Endothelial cell (in vitro differentiated cells): ENCODE measurements around the gene LPIN1. TPM values are rescaled to one million over a fixed set of nuclear protein-coding genes. Genes with fewer than 3 reads are reported as not detected.
"Not testable (repeated sequence)": the region's sequence is repeated elsewhere in the genome, so short reads cannot be mapped to it uniquely, and the experiment has no call there.

Experiments used
- DNase-seq: peaks from one replicate; pipeline ENCODE4 v3.0.0; 2021; ENCODE audit warnings: low spot score
- H3K27ac Mint-ChIP-seq: one replicate; pipeline ENCODE4 v1.8.0; 2021; ENCODE audit warnings: mixed read lengths, inconsistent platforms; ENCODE audit not compliant: unreplicated experiment
- H3K27me3 Mint-ChIP-seq: one replicate; pipeline ENCODE4 v1.8.0; 2021; ENCODE audit warnings: mild to moderate bottlenecking, moderate library complexity, mixed read lengths, inconsistent platforms; ENCODE audit not compliant: unreplicated experiment
- H3K36me3 Mint-ChIP-seq: one replicate; pipeline ENCODE4 v1.8.0; 2021; ENCODE audit warnings: mild to moderate bottlenecking, low read depth, mixed read lengths, inconsistent platforms; ENCODE audit not compliant: unreplicated experiment
- H3K4me1 Mint-ChIP-seq: one replicate; pipeline ENCODE4 v1.8.0; 2021; ENCODE audit warnings: mild to moderate bottlenecking, mixed read lengths, inconsistent platforms; ENCODE audit not compliant: unreplicated experiment
- H3K4me3 Mint-ChIP-seq: one replicate; pipeline ENCODE4 v1.8.0; 2021; ENCODE audit warnings: mild to moderate bottlenecking, mixed read lengths, inconsistent platforms; ENCODE audit not compliant: unreplicated experiment
- H3K9me3 Mint-ChIP-seq: one replicate; pipeline ENCODE4 v1.8.0; 2021; ENCODE audit warnings: mixed read lengths, inconsistent platforms; ENCODE audit not compliant: unreplicated experiment
- CTCF ChIP-seq: fragments of 200-600 bp; sonication (generic); IDR thresholded peaks from one replicate; pipeline ENCODE4 v1.5.0; 2021; ENCODE audit warnings: antibody characterized with exemption; ENCODE audit not compliant: unreplicated experiment
- total RNA-seq: library from RNA; stranded (reverse); fragmentation: NEBNext Ultra II Directional; extraction: Animal tissue kit (Norgen Biotek cat#: 25700); gene quantifications from one replicate; pipeline ENCODE4 v1.2.1, GENCODE V29; 2021; ENCODE audit not compliant: unreplicated experiment

Gene LPIN1
- total RNA-seq, 1 donor from 2014 or later, result 16.4 TPM

DNA sequence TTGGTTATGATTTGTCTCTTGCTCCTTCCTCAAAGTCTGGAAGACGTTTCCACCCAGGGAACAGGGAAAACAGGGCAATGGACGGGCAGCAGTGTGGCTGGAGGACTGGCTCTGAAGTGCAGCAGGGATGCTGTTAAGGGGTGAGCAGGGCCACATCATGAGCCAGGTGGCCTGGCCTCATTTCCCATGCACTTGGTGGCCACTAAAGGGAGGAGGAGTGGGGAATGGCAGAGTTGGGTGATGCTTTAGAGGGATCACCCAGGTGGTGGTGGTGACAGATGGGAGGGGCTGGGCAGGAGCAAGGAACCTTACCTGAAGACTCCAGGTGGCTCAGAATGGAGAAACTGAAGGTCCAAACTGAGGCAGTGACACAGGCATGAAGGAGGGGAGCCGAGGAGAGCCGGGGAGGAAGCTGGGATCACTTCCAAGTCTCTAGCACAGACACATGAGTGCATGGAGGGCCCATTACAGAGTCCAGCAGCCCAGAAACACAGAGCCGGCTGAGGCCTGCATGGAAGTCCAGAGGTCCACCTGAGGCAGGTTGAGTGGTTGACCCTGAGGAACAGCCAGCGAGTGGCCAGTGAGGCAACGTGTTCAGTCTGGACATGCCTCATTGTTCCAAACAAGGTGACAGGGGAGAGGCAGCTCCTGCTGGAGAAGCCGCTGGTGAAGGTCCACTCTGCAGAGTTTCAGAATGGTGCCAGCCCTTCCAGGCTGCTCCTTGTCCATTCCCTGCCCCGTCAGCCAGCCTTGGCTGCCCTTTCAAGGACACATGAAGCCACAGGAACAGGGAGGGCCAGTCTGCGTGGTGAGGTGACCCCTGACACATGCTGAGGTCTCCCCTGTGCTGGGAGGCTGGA is 91.7 kb downstream of the LPIN1 start:
- Mint-ChIP-seq H3K36me3 (peaks cover 5% of the 10 kb centered on the region), H3K4me1 (no peaks in the 10 kb centered on the region), H3K4me3 (no peak overlapping the region), H3K9me3 (no peaks in the 10 kb centered on the region), H3K27ac (no peak overlapping the region), H3K27me3 (peaks cover 18% of the 10 kb centered on the region)
- no peak for DNase-seq
- TF ChIP-seq CTCF, result no peak

DNA sequence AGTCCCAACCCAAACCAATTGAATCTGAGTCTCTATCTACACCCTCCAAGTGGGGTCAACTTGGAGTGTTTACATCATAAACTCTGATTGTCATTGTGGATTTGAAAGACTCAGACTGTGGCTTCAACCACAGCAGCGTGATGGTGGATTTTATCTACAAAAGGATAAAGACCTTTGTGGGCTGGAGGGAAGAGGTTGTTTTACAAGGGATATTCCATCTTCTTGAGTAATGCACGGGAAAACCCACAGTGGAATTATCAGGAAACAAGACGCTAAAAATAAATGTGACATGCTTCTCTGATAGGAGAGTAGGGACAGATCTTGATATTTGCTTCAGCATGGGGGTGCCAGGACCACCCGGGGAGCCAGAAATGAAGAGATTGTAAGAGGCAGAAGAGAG is 93.5 kb downstream of the LPIN1 start:
- H3K4me3 Mint-ChIP-seq, result no peak overlapping the region

DNA sequence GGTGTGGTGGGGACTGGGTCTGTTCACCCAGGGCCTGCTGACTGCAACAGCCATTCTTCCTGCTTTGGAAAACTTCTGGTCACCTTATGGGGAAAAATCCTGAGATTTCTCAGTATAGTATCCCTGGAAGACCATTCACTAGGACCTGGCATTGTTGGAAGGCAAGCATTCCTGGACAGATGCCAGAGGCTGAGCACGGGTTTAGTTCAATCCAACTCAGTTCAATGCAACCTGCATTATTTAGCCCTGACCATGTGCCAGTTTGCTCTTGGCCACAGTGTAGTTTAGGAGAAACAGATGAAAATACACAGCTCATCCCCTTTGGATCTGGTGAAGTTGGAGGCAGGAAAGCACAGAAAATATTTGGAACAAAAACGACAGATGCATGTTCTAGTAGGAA is 95.9 kb downstream of the LPIN1 start:
- no peak for TF ChIP-seq CTCF
- H3K27ac Mint-ChIP-seq, result no peak overlapping the region
- DNase-seq, result no peak
- no peak overlapping the region for H3K4me3 Mint-ChIP-seq
- peaks cover under 1% of the 10 kb centered on the region for H3K36me3 Mint-ChIP-seq
- H3K27me3 Mint-ChIP-seq, result peaks cover 10% of the 10 kb centered on the region
- H3K9me3 Mint-ChIP-seq, result no peaks in the 10 kb centered on the region
- no peaks in the 10 kb centered on the region for H3K4me1 Mint-ChIP-seq

More for the DNA sequence above, 93.5 kb downstream of the LPIN1 start:
- peaks cover under 1% of the 10 kb centered on the region for H3K36me3 Mint-ChIP-seq
- no peaks in the 10 kb centered on the region for H3K4me1 Mint-ChIP-seq
- no peak for TF ChIP-seq CTCF
- H3K9me3 Mint-ChIP-seq, result no peaks in the 10 kb centered on the region
- H3K27me3 Mint-ChIP-seq, result peaks cover 14% of the 10 kb centered on the region
- DNase-seq, result no peak
- no peak overlapping the region for H3K27ac Mint-ChIP-seq

- not testable (repeated sequence) for H3K27ac Mint-ChIP-seq, H3K27me3 Mint-ChIP-seq, H3K4me1 Mint-ChIP-seq, H3K9me3 Mint-ChIP-seq, H3K4me3 Mint-ChIP-seq, DNase-seq
- H3K36me3 Mint-ChIP-seq, result peaks cover 11% of the 10 kb centered on the region
Measured at GRCh38 chr2:11844798-11845197, 98.4 kb downstream of the LPIN1 start.

DNA sequence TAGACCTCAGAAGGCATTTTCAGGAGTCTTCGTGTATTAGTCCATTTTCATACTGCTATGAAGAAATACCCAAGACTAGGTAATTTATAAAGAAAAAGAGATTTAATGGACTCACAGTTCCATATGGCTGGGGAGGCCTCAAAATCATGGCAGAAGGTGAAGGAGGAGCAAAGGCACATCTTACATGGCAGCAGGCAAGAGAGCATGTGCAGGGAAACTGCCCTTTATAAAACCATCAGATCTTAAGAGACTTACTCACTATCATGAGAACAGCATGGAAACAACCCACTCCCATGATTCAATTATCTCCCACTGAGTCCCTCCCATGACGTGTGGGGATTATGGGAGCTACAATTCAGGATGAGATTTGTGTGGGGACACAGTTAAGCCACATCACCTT is 101.5 kb downstream of the LPIN1 start:
- not testable (repeated sequence) for H3K9me3 Mint-ChIP-seq, H3K4me3 Mint-ChIP-seq, DNase-seq, H3K27me3 Mint-ChIP-seq, H3K27ac Mint-ChIP-seq, H3K4me1 Mint-ChIP-seq
- peaks cover 11% of the 10 kb centered on the region for H3K36me3 Mint-ChIP-seq

DNA sequence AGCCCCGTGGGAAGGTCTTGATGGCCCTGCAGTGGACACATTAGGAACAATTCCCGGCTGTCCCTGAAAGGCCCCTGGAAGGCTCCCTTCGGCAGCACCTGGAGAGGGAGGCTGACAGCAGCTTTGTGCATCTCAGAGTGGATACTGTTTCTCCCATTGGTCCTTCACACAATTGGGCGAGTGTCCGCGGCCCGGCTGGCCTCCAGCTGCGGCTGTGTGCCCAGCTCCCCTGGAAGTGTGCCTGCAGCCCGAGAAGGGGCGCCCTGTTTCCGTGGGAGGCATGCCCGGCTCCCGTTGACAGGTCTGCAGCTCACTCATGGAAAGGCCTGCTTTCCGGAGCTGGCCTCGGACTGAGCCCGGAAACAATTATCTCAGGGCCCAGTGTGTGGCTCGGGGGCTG is 103.7 kb downstream of the LPIN1 start:
- Mint-ChIP-seq H3K27me3 (peaks cover 11% of the 10 kb centered on the region), H3K4me3 (no peak overlapping the region), H3K4me1 (no peaks in the 10 kb centered on the region), H3K9me3 (no peaks in the 10 kb centered on the region), H3K27ac (no peak overlapping the region), H3K36me3 (peaks cover 11% of the 10 kb centered on the region)
- no peak for DNase-seq
- no peak for TF ChIP-seq CTCF
